ENCODE measurements around the gene RNF167. TPM values are rescaled to one million over a fixed set of nuclear protein-coding genes. Genes with fewer than 3 reads are reported as not detected.

RNF167 gene
- total and polyA plus RNA-seq, 2 of the 13 experiments (the other 11 are each of a cell fraction or from before 2014, with no cell fraction given) = 44.1 to 45.4 TPM

GRCh38 chr17:4966844-4967538 lies 26.9 kb downstream of the RNF167 start (continued):
- TF ChIP-seq ZBTB42 (CRISPR knock-in tag; IDR thresholded peaks at IDR 0.05) (no peak), SP2 (CRISPR knock-in tag; IDR thresholded peaks at IDR 0.05) (peak; percentile 98), ZNF44 (CRISPR knock-in tag; IDR thresholded peaks at IDR 0.05) (no peak), NAIF1 (CRISPR knock-in tag; IDR thresholded peaks at IDR 0.05; ENCODE audit: borderline replicate concordance) (peak; percentile 75; the same call in 1 of the 2 replicates), PRMT3 (CRISPR knock-in tag; IDR thresholded peaks at IDR 0.05; ENCODE audit: borderline replicate concordance, low read depth) (no peak), IRF1 (CRISPR knock-in tag; IDR thresholded peaks at IDR 0.05; ENCODE audit: low read depth) (no peak), NONO (IDR thresholded peaks at IDR 0.05) (no peak), NONO (CRISPR knock-in tag; conservative IDR thresholded peaks at IDR 0.05) (no peak; the same call in 1 of the 2 replicates), SATB2 (CRISPR knock-in tag; IDR thresholded peaks at IDR 0.05) (peak; percentile 38; the same call in 1 of the 2 replicates), ZIK1 (CRISPR knock-in tag; IDR thresholded peaks at IDR 0.05; ENCODE audit: borderline replicate concordance, low read depth) (no peak), IKZF1 (IDR thresholded peaks at IDR 0.05) (no peak), ZNF607 (CRISPR knock-in tag; IDR thresholded peaks at IDR 0.05; ENCODE audit: borderline replicate concordance) (no peak), CEBPG (CRISPR knock-in tag; IDR thresholded peaks at IDR 0.05) (no peak), TSC22D2 (CRISPR knock-in tag; IDR thresholded peaks at IDR 0.05; ENCODE audit: borderline replicate concordance) (0 out of 2 replicates have a peak, but pooled peaks have one; percentile 57), HIVEP1 (CRISPR knock-in tag; IDR thresholded peaks at IDR 0.05) (no peak), FOXM1 (CRISPR knock-in tag; IDR thresholded peaks at IDR 0.05) (no peak), FOXJ3 (CRISPR knock-in tag; IDR thresholded peaks at IDR 0.05; ENCODE audit: borderline replicate concordance) (no peak), TOE1 (CRISPR knock-in tag; IDR thresholded peaks at IDR 0.05) (no peak), ZNF713 (CRISPR knock-in tag; IDR thresholded peaks at IDR 0.05) (no peak), ZNF510 (CRISPR knock-in tag; IDR thresholded peaks at IDR 0.05; ENCODE audit: low read depth) (no peak)
- TF ChIP-seq, protein P1, sequence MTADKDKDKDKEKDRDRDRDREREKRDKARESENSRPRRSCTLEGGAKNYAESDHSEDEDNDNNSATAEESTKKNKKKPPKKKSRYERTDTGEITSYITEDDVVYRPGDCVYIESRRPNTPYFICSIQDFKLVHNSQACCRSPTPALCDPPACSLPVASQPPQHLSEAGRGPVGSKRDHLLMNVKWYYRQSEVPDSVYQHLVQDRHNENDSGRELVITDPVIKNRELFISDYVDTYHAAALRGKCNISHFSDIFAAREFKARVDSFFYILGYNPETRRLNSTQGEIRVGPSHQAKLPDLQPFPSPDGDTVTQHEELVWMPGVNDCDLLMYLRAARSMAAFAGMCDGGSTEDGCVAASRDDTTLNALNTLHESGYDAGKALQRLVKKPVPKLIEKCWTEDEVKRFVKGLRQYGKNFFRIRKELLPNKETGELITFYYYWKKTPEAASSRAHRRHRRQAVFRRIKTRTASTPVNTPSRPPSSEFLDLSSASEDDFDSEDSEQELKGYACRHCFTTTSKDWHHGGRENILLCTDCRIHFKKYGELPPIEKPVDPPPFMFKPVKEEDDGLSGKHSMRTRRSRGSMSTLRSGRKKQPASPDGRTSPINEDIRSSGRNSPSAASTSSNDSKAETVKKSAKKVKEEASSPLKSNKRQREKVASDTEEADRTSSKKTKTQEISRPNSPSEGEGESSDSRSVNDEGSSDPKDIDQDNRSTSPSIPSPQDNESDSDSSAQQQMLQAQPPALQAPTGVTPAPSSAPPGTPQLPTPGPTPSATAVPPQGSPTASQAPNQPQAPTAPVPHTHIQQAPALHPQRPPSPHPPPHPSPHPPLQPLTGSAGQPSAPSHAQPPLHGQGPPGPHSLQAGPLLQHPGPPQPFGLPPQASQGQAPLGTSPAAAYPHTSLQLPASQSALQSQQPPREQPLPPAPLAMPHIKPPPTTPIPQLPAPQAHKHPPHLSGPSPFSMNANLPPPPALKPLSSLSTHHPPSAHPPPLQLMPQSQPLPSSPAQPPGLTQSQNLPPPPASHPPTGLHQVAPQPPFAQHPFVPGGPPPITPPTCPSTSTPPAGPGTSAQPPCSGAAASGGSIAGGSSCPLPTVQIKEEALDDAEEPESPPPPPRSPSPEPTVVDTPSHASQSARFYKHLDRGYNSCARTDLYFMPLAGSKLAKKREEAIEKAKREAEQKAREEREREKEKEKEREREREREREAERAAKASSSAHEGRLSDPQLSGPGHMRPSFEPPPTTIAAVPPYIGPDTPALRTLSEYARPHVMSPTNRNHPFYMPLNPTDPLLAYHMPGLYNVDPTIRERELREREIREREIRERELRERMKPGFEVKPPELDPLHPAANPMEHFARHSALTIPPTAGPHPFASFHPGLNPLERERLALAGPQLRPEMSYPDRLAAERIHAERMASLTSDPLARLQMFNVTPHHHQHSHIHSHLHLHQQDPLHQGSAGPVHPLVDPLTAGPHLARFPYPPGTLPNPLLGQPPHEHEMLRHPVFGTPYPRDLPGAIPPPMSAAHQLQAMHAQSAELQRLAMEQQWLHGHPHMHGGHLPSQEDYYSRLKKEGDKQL (CRISPR knock-in tag; IDR thresholded peaks at IDR 0.05; ENCODE audit: low read depth) = no peak
- TF ChIP-seq, protein P2, sequence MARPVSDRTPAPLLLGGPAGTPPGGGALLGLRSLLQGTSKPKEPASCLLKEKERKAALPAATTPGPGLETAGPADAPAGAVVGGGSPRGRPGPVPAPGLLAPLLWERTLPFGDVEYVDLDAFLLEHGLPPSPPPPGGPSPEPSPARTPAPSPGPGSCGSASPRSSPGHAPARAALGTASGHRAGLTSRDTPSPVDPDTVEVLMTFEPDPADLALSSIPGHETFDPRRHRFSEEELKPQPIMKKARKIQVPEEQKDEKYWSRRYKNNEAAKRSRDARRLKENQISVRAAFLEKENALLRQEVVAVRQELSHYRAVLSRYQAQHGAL (CRISPR knock-in tag; IDR thresholded peaks at IDR 0.05; ENCODE audit: not compliant biosample characterization) = peak; percentile 55

Measured in HepG2 (cell line).